Measurements from ENCODE around the gene ITGB6.

DNA sequence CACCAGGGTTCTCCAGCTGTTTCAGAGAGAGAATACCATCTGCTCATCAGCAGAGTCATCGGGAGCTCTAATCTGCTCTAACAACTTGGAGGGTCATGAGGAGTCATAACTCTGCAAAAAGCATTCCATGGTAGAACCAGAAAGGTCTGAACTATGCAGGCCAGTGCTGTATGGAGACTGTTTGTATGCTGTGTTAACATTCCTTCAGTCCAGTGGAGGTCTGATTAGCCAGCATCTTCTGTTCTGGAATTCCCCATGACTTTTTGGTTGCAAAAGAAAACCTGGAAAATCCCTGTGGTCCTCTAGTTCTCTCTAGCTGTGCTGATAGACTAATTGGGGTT is 9.4 kb upstream of the ITGB6 start:
- TF ChIP-seq, protein P1, sequence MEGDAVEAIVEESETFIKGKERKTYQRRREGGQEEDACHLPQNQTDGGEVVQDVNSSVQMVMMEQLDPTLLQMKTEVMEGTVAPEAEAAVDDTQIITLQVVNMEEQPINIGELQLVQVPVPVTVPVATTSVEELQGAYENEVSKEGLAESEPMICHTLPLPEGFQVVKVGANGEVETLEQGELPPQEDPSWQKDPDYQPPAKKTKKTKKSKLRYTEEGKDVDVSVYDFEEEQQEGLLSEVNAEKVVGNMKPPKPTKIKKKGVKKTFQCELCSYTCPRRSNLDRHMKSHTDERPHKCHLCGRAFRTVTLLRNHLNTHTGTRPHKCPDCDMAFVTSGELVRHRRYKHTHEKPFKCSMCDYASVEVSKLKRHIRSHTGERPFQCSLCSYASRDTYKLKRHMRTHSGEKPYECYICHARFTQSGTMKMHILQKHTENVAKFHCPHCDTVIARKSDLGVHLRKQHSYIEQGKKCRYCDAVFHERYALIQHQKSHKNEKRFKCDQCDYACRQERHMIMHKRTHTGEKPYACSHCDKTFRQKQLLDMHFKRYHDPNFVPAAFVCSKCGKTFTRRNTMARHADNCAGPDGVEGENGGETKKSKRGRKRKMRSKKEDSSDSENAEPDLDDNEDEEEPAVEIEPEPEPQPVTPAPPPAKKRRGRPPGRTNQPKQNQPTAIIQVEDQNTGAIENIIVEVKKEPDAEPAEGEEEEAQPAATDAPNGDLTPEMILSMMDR (IDR thresholded peaks at IDR 0.05), result no peak
- TF ChIP-seq POLR2A (IDR thresholded peaks at IDR 0.05), result no peak

Data from right lobe of liver (tissue), 4 donors.